ENCODE data around the gene UBE4B. TPM values are rescaled to one million over a fixed set of nuclear protein-coding genes. Genes with fewer than 3 reads are reported as not detected.

UBE4B gene
- total and polyA plus RNA-seq, 9 of the 15 experiments (the other 6 are each of a cell fraction or from before 2014, with no cell fraction given): 11.7 to 73.7 (median 40.1) TPM

DNA sequence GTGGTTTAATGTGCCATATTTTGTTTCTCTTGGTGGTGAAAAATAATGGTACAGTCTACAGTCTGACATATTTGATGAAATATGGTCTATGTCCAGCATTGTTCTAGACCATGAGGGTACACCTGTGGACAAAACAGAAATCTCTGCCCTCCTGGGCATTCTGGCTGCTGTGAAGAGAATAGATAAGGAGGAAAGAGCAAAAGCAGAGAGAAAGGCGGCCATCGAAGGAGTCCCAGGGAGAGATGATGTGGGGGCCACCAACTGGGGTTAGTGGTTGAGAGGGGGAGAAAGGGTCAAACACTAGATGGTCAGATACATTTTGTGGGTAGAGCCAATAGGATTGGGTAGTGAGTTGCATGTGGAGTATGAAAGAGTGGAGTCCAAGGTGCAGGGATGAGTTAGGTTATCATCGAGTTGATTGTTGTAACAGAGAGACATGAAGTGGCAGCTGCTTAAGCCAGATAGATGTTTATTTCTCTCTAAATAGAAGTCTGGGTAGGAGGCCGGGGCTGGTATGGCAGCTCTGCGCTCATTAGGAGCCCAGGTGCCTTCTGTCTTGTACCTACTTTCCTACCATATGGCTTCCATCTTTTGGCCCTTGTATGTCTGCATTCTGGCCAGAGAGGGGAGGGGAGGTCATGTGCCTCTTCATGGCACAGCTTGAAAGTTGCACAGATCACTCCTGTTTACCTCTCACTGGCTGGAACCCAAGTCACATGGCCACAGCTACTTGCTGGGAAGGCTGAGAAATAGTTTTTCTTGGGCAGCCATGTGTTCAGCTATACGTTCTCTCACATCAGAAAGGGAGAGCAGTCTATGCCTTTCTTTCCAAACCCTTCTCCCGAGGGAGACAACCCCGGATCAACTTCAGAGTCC, 13.0 kb downstream of the UBE4B start (continued):
- TF ChIP-seq, protein P1, sequence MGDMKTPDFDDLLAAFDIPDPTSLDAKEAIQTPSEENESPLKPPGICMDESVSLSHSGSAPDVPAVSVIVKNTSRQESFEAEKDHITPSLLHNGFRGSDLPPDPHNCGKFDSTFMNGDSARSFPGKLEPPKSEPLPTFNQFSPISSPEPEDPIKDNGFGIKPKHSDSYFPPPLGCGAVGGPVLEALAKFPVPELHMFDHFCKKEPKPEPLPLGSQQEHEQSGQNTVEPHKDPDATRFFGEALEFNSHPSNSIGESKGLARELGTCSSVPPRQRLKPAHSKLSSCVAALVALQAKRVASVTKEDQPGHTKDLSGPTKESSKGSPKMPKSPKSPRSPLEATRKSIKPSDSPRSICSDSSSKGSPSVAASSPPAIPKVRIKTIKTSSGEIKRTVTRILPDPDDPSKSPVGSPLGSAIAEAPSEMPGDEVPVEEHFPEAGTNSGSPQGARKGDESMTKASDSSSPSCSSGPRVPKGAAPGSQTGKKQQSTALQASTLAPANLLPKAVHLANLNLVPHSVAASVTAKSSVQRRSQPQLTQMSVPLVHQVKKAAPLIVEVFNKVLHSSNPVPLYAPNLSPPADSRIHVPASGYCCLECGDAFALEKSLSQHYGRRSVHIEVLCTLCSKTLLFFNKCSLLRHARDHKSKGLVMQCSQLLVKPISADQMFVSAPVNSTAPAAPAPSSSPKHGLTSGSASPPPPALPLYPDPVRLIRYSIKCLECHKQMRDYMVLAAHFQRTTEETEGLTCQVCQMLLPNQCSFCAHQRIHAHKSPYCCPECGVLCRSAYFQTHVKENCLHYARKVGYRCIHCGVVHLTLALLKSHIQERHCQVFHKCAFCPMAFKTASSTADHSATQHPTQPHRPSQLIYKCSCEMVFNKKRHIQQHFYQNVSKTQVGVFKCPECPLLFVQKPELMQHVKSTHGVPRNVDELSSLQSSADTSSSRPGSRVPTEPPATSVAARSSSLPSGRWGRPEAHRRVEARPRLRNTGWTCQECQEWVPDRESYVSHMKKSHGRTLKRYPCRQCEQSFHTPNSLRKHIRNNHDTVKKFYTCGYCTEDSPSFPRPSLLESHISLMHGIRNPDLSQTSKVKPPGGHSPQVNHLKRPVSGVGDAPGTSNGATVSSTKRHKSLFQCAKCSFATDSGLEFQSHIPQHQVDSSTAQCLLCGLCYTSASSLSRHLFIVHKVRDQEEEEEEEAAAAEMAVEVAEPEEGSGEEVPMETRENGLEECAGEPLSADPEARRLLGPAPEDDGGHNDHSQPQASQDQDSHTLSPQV (IDR thresholded peaks at IDR 0.05): peak; percentile 55
- TF ChIP-seq ZNF324 (CRISPR knock-in tag; IDR thresholded peaks at IDR 0.05) (no peak), ZNF3 (CRISPR knock-in tag; IDR thresholded peaks at IDR 0.05) (no peak), FOXK2 (conservative IDR thresholded peaks at IDR 0.05 in 1 of 2, IDR thresholded peaks at IDR 0.05 in 1 of 2; ENCODE audit: low read depth in 2 of 2) (peak; percentile 96), TEAD4 (IDR thresholded peaks at IDR 0.05; ENCODE audit: low read length) (peak; percentile 77), TEAD4 (CRISPR knock-in tag; IDR thresholded peaks at IDR 0.05; ENCODE audit: borderline replicate concordance) (no peak), SREBF2 (CRISPR knock-in tag; IDR thresholded peaks at IDR 0.05) (no peak), KDM4B (IDR thresholded peaks at IDR 0.05; ENCODE audit: borderline replicate concordance in 2 of 2, low read depth in 1 of 2) (no peak), FOSL1 (tag; conservative IDR thresholded peaks at IDR 0.05) (no peak), CCAR2 (IDR thresholded peaks at IDR 0.05; ENCODE audit: low read depth, low read length) (no peak), TRIM24 (IDR thresholded peaks at IDR 0.05) (peak in 1 of 2 experiments; percentile 33; a peak in 1 of 4 replicates), NBN (IDR thresholded peaks at IDR 0.05; ENCODE audit: low read depth) (no peak), CREB1 (IDR thresholded peaks at IDR 0.05) (no peak), CREB1 (CRISPR knock-in tag; IDR thresholded peaks at IDR 0.05) (no peak), ILF3 (IDR thresholded peaks at IDR 0.05; ENCODE audit: borderline replicate concordance) (no peak), IRF2 (CRISPR knock-in tag; IDR thresholded peaks at IDR 0.05) (no peak)
- TF ChIP-seq, protein P2, sequence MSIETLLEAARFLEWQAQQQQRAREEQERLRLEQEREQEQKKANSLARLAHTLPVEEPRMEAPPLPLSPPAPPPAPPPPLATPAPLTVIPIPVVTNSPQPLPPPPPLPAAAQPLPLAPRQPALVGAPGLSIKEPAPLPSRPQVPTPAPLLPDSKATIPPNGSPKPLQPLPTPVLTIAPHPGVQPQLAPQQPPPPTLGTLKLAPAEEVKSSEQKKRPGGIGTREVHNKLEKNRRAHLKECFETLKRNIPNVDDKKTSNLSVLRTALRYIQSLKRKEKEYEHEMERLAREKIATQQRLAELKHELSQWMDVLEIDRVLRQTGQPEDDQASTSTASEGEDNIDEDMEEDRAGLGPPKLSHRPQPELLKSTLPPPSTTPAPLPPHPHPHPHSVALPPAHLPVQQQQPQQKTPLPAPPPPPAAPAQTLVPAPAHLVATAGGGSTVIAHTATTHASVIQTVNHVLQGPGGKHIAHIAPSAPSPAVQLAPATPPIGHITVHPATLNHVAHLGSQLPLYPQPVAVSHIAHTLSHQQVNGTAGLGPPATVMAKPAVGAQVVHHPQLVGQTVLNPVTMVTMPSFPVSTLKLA (conservative IDR thresholded peaks at IDR 0.05): peak; percentile 67 to 81; a peak in 3 of 4 replicates
- TF ChIP-seq, protein P3, sequence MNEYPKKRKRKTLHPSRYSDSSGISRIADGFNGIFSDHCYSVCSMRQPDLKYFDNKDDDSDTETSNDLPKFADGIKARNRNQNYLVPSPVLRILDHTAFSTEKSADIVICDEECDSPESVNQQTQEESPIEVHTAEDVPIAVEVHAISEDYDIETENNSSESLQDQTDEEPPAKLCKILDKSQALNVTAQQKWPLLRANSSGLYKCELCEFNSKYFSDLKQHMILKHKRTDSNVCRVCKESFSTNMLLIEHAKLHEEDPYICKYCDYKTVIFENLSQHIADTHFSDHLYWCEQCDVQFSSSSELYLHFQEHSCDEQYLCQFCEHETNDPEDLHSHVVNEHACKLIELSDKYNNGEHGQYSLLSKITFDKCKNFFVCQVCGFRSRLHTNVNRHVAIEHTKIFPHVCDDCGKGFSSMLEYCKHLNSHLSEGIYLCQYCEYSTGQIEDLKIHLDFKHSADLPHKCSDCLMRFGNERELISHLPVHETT (CRISPR knock-in tag; conservative IDR thresholded peaks at IDR 0.05 in 1 of 2, IDR thresholded peaks at IDR 0.05 in 1 of 2): no peak

Measured in K562 (cell line).